Activated CD4-positive, alpha-beta T cell treated with anti-CD3 and anti-CD28 coated beads, Interleukin-2, amount 10 ng/mL, durations not matched to agents 7 days and 5 days (primary cell): ENCODE results near the gene PIH1D1. TPM values are rescaled to one million over a fixed set of nuclear protein-coding genes. Genes with fewer than 3 reads are reported as not detected.

ENCODE experiments used
- CTCF ChIA-PET: fragments of 350-600 bp; sonication (Branson Sonifier 250); formaldehyde crosslinking; loops from one replicate; lab custom pipeline; 2021; ENCODE audit warnings: antibody characterized with exemption; lab: Charles Lee
- POLR2A ChIA-PET: fragments of 350-600 bp; sonication (Branson Sonifier 250); formaldehyde crosslinking; loops from one replicate; lab custom pipeline; 2021; ENCODE audit warnings: antibody characterized with exemption; lab: Charles Lee
- DNase-seq: peaks from one replicate; pipeline ENCODE4 v3.0.0-alpha.2; 2020
- H3K27ac Mint-ChIP-seq: one replicate; pipeline ENCODE4 v1.8.0; 2021; ENCODE audit warnings: mild to moderate bottlenecking, moderate library complexity, mixed read lengths
- H3K27me3 Mint-ChIP-seq: one replicate; pipeline ENCODE4 v1.8.0; 2021; ENCODE audit warnings: mixed read lengths
- H3K36me3 Mint-ChIP-seq: one replicate; pipeline ENCODE4 v1.8.0; 2021; ENCODE audit warnings: low read depth, mixed read lengths
- H3K4me1 Mint-ChIP-seq: one replicate; pipeline ENCODE4 v1.8.0; 2021; ENCODE audit warnings: mixed read lengths
- H3K4me3 Mint-ChIP-seq: one replicate; pipeline ENCODE4 v1.8.0; 2021; ENCODE audit warnings: mild to moderate bottlenecking, moderate library complexity, mixed read lengths
- H3K9me3 Mint-ChIP-seq: one replicate; pipeline ENCODE4 v1.8.0; 2021; ENCODE audit warnings: mixed read lengths
- total RNA-seq, 2 experiments: library from RNA; stranded (reverse); gene quantifications; one replicate each; pipeline ENCODE4 v1.2.3, GENCODE V29; 2021

The PIH1D1 gene
- total RNA-seq, 2 experiments from 2014 or later = 146 to 176 TPM

- Mint-ChIP-seq H3K9me3 (no peaks in the 10 kb centered on the region), H3K36me3 (peaks cover 3% of the 10 kb centered on the region), H3K4me3 (no peak overlapping the region), H3K27me3 (peaks cover 72% of the 10 kb centered on the region), H3K27ac (no peak overlapping the region), H3K4me1 (peaks cover 47% of the 10 kb centered on the region)
- ChIA-PET CTCF (interaction anchor here (0.8 to 7.2 kb wide), 5 partner anchors 10 to 47 kb away, joined by 3 to 71 read pairs (median 3); no protein-coding TSS in a partner anchor), POLR2A (interaction anchor here (0.6 kb wide), 1 partner anchor 132 kb away, joined by 4 read pairs; no protein-coding TSS in a partner anchor)
- DNase-seq = no peak
Measured at GRCh38 chr19:49420227-49420626, 31.4 kb downstream of the PIH1D1 start.

GRCh38 chr19:49419173-49419572 lies 32.4 kb downstream of the PIH1D1 start:
- H3K4me1 Mint-ChIP-seq = peaks cover 41% of the 10 kb centered on the region
- ChIA-PET CTCF (interaction anchor here (0.7 to 7.2 kb wide), 4 partner anchors 9 to 363 kb away, joined by 3 to 71 read pairs (median 4); no protein-coding TSS in a partner anchor), POLR2A (no interaction called here)
- DNase-seq = no peak
- no peak overlapping the region for H3K27ac Mint-ChIP-seq
- peaks cover 64% of the 10 kb centered on the region for H3K27me3 Mint-ChIP-seq
- no peak overlapping the region for H3K4me3 Mint-ChIP-seq
- no peaks in the 10 kb centered on the region for H3K9me3 Mint-ChIP-seq
- H3K36me3 Mint-ChIP-seq = peaks cover 3% of the 10 kb centered on the region

- H3K9me3 Mint-ChIP-seq = no peaks in the 10 kb centered on the region
- no peak overlapping the region for H3K27ac Mint-ChIP-seq
- peaks cover 3% of the 10 kb centered on the region for H3K36me3 Mint-ChIP-seq
- no peak for DNase-seq
- peaks cover 57% of the 10 kb centered on the region for H3K27me3 Mint-ChIP-seq
- ChIA-PET POLR2A (no interaction called here), CTCF (interaction anchor here (0.6 to 7.2 kb wide), 3 partner anchors 8 to 41 kb away, joined by 3 to 71 read pairs (median 4); no protein-coding TSS in a partner anchor)
- H3K4me1 Mint-ChIP-seq = peaks cover 34% of the 10 kb centered on the region
- H3K4me3 Mint-ChIP-seq = no peak overlapping the region
Measured at GRCh38 chr19:49418511-49418910, 33.1 kb downstream of the PIH1D1 start.

GRCh38 chr19:49417088-49417487 lies 34.5 kb downstream of the PIH1D1 start:
- POLR2A ChIA-PET = no interaction called here
- no peak overlapping the region for H3K27ac Mint-ChIP-seq
- H3K27me3 Mint-ChIP-seq = peaks cover 48% of the 10 kb centered on the region
- no peak for DNase-seq
- no peak overlapping the region for H3K4me3 Mint-ChIP-seq
- no peaks in the 10 kb centered on the region for H3K9me3 Mint-ChIP-seq
- peaks cover 29% of the 10 kb centered on the region for H3K4me1 Mint-ChIP-seq
- H3K36me3 Mint-ChIP-seq = no peaks in the 10 kb centered on the region
- CTCF ChIA-PET = interaction anchor here (1.1 to 1.6 kb wide), 4 partner anchors 12 to 25 kb away, joined by 3 to 4 read pairs (median 4); no protein-coding TSS in a partner anchor

- Mint-ChIP-seq H3K27ac (no peak overlapping the region), H3K27me3 (peaks cover 36% of the 10 kb centered on the region), H3K36me3 (no peaks in the 10 kb centered on the region), H3K4me3 (no peak overlapping the region), H3K4me1 (peaks cover 30% of the 10 kb centered on the region), H3K9me3 (no peaks in the 10 kb centered on the region)
- CTCF ChIA-PET = no interaction called here
- POLR2A ChIA-PET = no interaction called here
- no peak for DNase-seq
Measured at GRCh38 chr19:49415810-49416200, 35.8 kb downstream of the PIH1D1 start.

GRCh38 chr19:49415102-49415809 lies 36.4 kb downstream of the PIH1D1 start:
- no peak for DNase-seq
- H3K27me3 Mint-ChIP-seq = peaks cover 30% of the 10 kb centered on the region
- H3K9me3 Mint-ChIP-seq = no peaks in the 10 kb centered on the region
- peaks cover 29% of the 10 kb centered on the region for H3K4me1 Mint-ChIP-seq
- H3K4me3 Mint-ChIP-seq = no peak overlapping the region
- POLR2A ChIA-PET = no interaction called here
- no peaks in the 10 kb centered on the region for H3K36me3 Mint-ChIP-seq
- CTCF ChIA-PET = no interaction called here
- no peak overlapping the region for H3K27ac Mint-ChIP-seq

GRCh38 chr19:49414256-49414655 lies 37.4 kb downstream of the PIH1D1 start:
- no peak for DNase-seq
- Mint-ChIP-seq H3K4me3 (no peak overlapping the region), H3K4me1 (peaks cover 37% of the 10 kb centered on the region), H3K27ac (no peak overlapping the region), H3K27me3 (peaks cover 20% of the 10 kb centered on the region), H3K36me3 (no peaks in the 10 kb centered on the region), H3K9me3 (no peaks in the 10 kb centered on the region)
- POLR2A ChIA-PET = no interaction called here
- CTCF ChIA-PET = interaction anchor here (1.2 to 8.8 kb wide), 2 partner anchors 8 to 39 kb away, joined by 3 to 71 read pairs; partner anchors contain the start of genes ALDH16A1, GFY and PTH2

- Mint-ChIP-seq H3K4me3 (no peak overlapping the region), H3K36me3 (no peaks in the 10 kb centered on the region), H3K4me1 (peaks cover 46% of the 10 kb centered on the region), H3K27ac (peak overlapping the region; percentile 0), H3K9me3 (no peaks in the 10 kb centered on the region), H3K27me3 (peaks cover 13% of the 10 kb centered on the region)
- CTCF ChIA-PET = interaction anchor here (0.6 to 8.8 kb wide), 4 partner anchors 9 to 148 kb away, joined by 3 to 71 read pairs (median 3); partner anchors contain the start of genes ALDH16A1, GFY and PTH2
- DNase-seq = no peak
- POLR2A ChIA-PET = no interaction called here
Measured at GRCh38 chr19:49413348-49413747, 38.3 kb downstream of the PIH1D1 start.

GRCh38 chr19:49411681-49412326 lies 39.8 kb downstream of the PIH1D1 start:
- H3K27ac Mint-ChIP-seq = peak overlapping the region; percentile 52

GRCh38 chr19:49409441-49410029 lies 42.1 kb downstream of the PIH1D1 start:
- peak overlapping the region; percentile 93 for H3K27ac Mint-ChIP-seq
- peaks cover 2% of the 10 kb centered on the region for H3K27me3 Mint-ChIP-seq
- peaks cover 62% of the 10 kb centered on the region for H3K4me1 Mint-ChIP-seq
- H3K4me3 Mint-ChIP-seq = peak overlapping the region; percentile 51
- H3K36me3 Mint-ChIP-seq = no peaks in the 10 kb centered on the region
- ChIA-PET POLR2A (no interaction called here), CTCF (interaction anchor here (0.5 to 8.8 kb wide), 5 partner anchors 12 to 95 kb away, joined by 3 to 71 read pairs (median 6); partner anchors contain the start of genes FLT3LG, GFY and PTH2)
- H3K9me3 Mint-ChIP-seq = no peaks in the 10 kb centered on the region
- DNase-seq = peak; percentile 59

More at GRCh38 chr19:49411681-49412326, 39.8 kb downstream of the PIH1D1 start:
- CTCF ChIA-PET = interaction anchor here (0.8 to 8.8 kb wide), 5 partner anchors 10 to 31 kb away, joined by 3 to 71 read pairs (median 5); partner anchors contain the start of genes GFY and PTH2
- DNase-seq = no peak
- peaks cover 3% of the 10 kb centered on the region for H3K27me3 Mint-ChIP-seq
- H3K4me3 Mint-ChIP-seq = no peak overlapping the region
- H3K4me1 Mint-ChIP-seq = peaks cover 59% of the 10 kb centered on the region
- POLR2A ChIA-PET = interaction anchor here (0.6 kb wide), 2 partner anchors 42 to 106 kb away, joined by 3 to 4 read pairs; no protein-coding TSS in a partner anchor
- H3K36me3 Mint-ChIP-seq = no peaks in the 10 kb centered on the region
- no peaks in the 10 kb centered on the region for H3K9me3 Mint-ChIP-seq

GRCh38 chr19:49408816-49409440 lies 42.7 kb downstream of the PIH1D1 start:
- Mint-ChIP-seq H3K4me3 (peak overlapping the region; percentile 51), H3K27ac (peak overlapping the region; percentile 93), H3K4me1 (peaks cover 63% of the 10 kb centered on the region), H3K36me3 (no peaks in the 10 kb centered on the region), H3K9me3 (no peaks in the 10 kb centered on the region), H3K27me3 (peaks cover 2% of the 10 kb centered on the region)
- CTCF ChIA-PET = interaction anchor here (0.5 to 8.8 kb wide), 6 partner anchors 13 to 95 kb away, joined by 3 to 71 read pairs (median 5); partner anchors contain the start of genes FLT3LG, GFY and PTH2
- POLR2A ChIA-PET = no interaction called here
- DNase-seq = no peak
